Left colon (tissue), 2 donors: Measurements from ENCODE around the gene KRT81. TPM values are rescaled to one million over a fixed set of nuclear protein-coding genes. Genes with fewer than 3 reads are reported as not detected.
"Not testable (repeated sequence)": the region's sequence is repeated elsewhere in the genome, so short reads cannot be mapped to it uniquely, and the experiment has no call there.

Experiments
- ATAC-seq: fragments of 200-7000 bp; cut with Tn5 transposase; one replicate; pipeline ENCODE4 v1.9.1; 2020; ENCODE audit warnings: mild to moderate bottlenecking, moderate library complexity
- DNase-seq, 2 donors: peaks; one replicate each; pipeline ENCODE4 v3.0.0-alpha.2; 2020
- intact Hi-C, 2 donors: fragments of 100-400 bp; cut with DNase I in 1 of 2; cut with micrococcal nuclease in 1 of 2; formaldehyde crosslinking; loops; one replicate each; pipeline versions ENCODE4 v1.11.2 to v1.14.0; 2022; cut with DNase I, micrococcal nuclease
- total RNA-seq, 2 donors: library from RNA; stranded (reverse); fragmentation: NEBNext Ultra II Directional; extraction: Animal tissue kit (Norgen Biotek cat#: 25700); gene quantifications; one replicate each; pipeline ENCODE4 v1.2.1, GENCODE V29; 2021
- donor health status: DM: no; HTN: no; CAD: no.
- donor health status: DM: yes; HTN: yes; CAD: no.

Gene KRT81
- total RNA-seq, 2 donors from 2014 or later: not detected

DNA sequence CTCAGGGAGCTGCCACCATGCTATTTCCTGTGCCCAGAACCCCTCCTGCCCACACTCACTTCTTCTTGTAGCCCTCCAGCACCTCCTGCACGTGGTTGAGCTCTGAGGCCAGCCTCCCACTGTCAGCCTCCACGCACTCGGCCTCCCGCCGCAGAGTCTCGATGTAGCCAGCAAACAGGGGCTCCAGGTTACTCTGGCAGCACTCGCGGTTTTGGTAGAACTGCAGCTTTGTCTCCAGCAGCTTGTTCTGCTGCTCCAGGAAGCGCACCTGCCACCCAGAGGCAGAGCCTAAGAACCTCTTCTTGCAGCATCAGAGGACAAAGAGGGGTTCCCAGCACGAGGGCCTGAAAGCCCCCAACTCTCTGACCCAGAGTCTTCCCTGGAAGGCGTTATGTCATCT lies 27.8 kb upstream of the KRT81 start:
- ATAC-seq (no peak), DNase-seq (no peak)
- intact Hi-C loops: no loop called here

DNA sequence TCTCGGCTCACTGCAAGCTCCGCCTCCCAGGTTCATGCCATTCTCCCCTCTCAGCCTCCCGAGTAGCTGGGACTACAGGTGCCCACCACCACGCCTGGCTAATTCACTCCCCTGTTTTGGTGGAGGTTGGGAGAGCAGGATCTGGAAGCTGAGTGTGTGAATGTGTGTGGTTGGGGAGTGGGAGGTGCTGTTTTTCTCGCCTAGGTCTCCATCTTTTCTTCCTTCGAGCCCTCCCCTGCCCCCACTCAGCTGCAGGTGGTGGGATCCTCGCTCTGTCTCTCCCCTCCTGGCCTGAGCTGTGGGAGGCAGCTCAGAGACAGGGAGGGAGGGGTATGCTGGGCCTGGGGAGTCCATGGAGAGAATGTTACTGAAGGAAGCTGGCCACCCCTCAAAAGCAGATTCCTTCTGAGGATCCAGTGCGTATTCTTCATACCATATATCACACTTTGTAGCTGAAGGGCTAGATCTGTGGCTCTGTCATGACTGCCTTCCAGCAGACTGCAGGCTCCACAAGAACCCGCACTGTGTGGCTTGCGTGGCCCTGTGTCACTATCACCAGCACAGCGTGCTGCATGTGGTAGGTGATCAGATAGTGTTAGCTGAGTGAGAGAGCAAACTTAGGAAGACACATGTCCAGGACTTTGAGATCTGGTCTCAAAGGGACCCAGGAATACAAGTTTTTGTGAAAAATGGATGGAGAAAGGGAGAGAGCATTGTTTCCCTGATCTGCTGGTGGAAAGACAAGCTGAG lies 27.1 kb upstream of the KRT81 start:
- DNase-seq (no peak), ATAC-seq (no peak)
- intact Hi-C loops: no loop called here

DNA sequence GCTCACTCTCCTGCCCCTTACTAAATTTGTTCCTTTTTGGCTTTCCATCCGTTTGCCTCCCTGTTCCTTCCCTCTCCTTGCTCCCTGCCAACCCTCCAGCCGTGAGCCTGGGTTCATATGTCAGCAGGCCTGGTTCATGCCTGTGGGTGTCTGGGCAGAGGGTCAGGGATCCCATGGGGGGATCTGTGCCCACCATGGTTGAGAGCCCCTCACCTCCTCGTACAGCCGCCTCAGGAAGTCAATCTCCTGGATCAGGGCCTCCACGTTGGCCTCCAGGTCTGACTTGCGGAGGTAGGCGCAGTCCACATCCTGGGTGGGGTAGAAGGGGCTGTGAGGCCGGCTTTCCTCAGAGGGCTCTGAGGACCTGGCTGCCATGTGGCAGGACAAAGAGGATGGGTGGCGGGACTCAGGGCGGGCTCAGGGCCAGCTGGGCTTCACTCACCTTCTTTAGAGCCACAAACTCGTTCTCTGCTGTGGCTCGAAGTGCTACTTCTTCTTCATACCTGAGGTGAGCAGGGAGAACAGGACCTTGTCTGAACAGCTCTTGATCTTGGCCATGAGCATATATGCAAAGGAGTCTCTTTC lies 26.2 kb upstream of the KRT81 start:
- intact Hi-C loops: no loop called here
- no peak for ATAC-seq
- DNase-seq: no peak

DNA sequence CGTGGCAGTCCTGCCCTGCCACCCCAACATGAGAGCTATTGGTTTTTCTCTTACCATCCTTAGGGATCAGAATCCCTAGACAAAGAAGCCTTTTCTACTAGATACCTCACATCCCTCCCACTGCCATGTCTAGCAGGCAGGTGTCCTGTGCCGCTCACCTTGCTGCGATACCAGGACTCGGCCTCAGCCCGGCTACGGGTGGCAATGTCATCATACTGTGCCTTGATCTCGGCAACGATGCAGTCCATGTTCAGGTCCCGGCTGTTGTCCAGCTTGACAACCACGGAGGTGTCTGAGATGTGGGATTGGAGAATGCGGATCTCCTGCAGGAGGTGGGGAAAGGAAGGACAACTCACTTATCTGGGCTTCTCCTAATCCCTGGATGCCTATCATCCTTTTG lies 25.4 kb upstream of the KRT81 start:
- intact Hi-C loops: no loop called here
- DNase-seq (no peak), ATAC-seq (no peak)

DNA sequence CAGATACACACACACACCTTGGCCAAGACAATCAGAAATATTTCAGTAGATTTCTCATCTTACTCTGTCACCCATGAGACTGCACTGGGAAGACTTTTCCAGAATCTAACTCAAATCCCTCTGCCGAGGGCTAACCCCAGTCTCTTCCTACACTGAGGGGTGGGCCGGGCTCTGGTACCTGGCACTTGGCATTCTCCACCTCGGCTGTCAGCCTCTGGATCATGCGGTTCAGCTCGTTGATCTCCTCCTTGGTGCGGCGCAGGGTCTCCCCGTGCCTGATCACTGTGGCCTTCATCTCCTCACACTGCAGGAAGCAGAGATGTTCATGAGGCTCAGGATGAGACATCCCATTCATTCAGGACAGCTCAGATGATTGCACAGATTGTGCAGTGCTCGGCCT lies 25.0 kb upstream of the KRT81 start:
- no peak for DNase-seq
- intact Hi-C loops: no loop called here
- ATAC-seq: no peak

DNA sequence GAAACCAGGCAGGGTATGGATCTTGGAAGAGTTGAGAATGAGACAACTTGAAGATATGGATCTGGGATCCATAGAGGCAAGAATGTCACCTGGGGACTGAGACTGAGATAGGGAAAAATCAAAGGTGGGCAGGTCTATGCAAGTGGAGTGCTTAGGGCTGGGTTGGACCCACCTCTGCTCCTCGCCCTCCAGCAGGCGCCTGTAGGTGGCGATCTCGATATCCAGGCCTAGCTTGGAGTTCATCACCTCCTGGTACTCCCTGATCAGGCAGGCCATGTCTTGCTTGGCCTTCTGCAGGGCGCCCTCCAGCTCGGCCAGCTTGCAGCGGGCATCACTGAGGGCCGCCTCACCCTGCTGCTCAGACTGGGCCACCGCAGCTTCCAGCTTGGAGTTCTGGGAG lies 24.4 kb upstream of the KRT81 start:
- peak in 1 of 2 donors; percentile 26 for DNase-seq
- intact Hi-C loops, ATAC-seq: not testable (repeated sequence)

DNA sequence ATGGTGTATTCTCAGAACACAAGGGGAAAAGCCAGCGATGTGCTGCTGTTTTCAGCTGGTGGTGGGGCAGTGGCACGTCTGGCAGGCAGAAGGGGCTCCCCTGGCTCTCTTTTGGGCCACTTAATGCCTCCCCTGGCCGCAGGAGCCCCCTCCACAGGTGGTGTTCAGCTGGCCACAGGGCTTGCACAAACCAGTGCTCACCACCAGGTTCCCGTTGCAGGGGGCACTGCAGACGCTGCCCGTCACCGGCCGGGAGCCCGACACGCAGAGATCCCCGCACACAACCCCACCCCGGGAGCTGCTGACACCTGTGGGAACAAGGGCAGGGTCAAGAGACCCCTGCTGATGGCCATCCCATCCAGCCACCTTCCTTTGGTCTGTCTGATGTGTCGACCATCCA lies 23.2 kb upstream of the KRT81 start:
- intact Hi-C loops: no loop called here
- ATAC-seq: no peak
- no peak for DNase-seq

DNA sequence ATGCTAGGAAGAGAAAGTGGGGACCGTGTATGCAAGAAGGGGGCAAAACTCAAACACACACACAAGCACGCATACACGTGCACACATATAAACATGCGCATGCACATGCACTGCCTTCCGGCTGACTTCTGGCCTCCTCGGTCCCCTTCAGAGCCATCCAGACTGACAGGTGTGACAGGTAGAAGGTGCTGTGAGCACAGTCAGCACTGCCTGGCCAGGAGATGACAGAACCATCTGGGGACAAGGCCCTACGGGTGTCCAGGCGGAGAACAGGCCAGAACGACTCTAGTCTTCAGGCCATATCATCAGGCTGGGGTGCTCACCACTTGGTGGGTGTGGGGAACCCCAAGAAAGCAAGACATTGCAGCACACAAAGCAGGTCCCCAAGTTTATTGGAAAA lies 22.6 kb upstream of the KRT81 start:
- ATAC-seq (no peak), DNase-seq (no peak)
- intact Hi-C loops: no loop called here

DNA sequence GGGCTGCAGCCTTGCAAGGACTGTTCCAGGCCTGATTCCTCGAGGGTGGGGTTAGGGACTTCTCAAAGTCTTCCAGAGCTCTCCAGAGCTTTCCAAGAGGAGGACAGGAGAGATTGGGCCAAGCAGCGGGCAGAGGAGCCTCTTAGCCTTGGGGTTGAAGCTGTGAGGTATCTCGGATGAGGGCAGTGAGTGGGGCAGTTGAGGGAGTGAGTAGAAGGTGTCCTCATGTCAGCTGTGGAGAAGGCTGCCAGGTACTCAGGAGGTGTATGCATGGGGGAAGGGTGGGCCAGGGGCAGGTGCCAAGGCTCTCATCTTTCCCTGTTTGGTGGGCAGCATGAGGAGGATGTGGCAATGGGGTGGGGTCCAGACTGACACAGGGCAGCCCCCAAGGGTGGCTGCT lies 22.1 kb upstream of the KRT81 start:
- intact Hi-C loops: no loop called here
- no peak for ATAC-seq
- DNase-seq: no peak

DNA sequence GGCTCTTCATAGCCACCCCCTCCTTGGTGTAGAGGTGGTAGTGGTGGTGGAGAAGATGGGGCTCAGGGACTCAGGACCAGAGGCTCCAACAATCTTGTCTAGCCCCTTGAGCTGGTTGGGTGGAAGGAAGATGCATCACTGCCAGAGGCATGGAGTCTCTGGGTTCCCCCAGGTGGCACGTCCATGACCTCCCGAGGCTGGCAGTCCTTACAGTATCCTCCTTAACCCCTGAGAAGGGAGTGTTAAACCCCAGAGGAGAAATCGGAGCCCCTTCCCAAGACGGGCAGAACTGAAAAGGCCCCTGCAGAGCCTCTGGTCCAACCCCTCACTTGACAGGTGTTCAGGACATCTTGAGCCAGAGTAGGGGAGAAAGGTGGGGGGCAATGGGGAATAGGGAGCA lies 20.8 kb upstream of the KRT81 start:
- DNase-seq (no peak), ATAC-seq (no peak)
- intact Hi-C loops: no loop called here

DNA sequence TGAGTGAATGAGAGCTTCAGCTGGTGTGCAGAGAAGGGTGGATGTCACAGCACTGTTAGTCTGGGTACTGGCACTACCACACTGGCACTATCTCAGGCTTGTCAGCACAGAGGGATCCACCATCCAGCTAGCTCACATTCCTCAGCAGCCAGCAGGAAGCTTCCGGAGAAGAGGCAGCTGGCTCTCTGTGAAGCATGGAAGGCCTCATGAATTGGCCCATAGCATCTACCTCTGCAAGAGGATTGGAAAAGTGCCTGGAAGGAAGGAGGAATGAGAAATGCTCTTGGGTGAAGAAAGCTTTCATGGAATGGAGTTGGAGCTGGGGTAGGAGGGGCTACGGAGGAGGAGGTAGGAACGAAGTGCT lies 19.9 kb upstream of the KRT81 start:
- intact Hi-C loops: no loop called here
- DNase-seq (no peak), ATAC-seq (no peak)

DNA sequence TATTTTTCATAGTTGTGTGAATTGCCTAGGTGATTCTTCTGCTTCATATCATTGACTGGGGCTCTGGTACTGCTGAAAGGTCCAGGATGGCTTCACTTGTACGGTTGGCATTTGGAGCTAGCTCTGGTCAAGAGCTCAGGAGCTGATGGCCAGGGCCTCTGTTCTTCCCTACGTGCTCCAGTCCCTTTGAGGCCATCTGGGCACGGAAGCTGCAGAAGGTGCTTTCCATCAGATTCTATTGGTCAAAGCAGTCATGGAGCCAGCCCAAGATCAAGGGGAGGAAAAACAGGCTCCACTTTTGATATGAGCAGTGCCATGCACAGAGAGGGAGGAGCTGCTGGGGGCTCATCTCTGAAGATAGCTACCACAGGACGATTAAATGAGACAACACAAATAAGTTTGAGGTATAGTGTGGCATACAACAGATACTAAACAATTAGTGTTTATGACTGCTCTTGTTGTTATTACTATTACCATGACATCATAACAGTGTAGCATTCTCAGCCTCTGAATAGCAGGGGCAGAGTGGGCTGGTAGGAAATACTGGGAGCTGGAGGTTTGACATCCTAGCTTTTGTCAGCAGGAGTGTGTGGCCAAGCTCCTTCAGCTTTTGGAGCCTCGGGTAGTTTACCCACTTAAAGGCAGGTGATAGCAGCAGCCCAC lies 19.4 kb upstream of the KRT81 start:
- no peak for ATAC-seq
- intact Hi-C loops: no loop called here
- no peak for DNase-seq

DNA sequence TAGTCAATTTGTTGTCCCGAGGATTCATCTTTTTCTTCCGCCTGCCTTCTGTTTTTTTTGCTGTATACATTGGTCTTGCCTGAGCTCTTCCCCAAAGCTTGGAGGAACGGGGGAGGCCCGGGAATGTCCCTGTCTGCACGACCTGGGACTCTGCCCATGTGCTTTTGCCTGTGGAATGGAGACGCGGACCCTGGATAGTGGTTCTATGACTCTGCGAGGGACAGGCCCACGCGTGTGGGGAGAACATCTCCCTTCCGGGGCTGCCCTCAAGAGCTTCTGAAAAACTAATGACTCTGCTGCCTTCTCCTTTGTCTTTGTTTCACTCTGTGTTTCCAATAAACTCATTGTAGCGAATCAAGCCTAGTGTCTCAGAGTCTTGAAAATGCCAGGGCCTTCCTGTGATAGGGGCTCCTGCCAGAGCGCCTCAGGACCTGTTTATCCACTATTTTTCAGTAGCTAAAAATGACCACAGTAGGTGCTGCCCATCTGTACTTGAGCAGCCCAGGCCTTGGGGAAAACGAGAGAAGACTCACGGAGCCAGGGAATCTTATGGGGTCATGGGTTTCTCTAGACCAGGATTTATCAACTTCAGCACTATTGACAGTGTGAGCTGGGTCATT lies 17.6 kb upstream of the KRT81 start:
- intact Hi-C loops: no loop called here

DNA sequence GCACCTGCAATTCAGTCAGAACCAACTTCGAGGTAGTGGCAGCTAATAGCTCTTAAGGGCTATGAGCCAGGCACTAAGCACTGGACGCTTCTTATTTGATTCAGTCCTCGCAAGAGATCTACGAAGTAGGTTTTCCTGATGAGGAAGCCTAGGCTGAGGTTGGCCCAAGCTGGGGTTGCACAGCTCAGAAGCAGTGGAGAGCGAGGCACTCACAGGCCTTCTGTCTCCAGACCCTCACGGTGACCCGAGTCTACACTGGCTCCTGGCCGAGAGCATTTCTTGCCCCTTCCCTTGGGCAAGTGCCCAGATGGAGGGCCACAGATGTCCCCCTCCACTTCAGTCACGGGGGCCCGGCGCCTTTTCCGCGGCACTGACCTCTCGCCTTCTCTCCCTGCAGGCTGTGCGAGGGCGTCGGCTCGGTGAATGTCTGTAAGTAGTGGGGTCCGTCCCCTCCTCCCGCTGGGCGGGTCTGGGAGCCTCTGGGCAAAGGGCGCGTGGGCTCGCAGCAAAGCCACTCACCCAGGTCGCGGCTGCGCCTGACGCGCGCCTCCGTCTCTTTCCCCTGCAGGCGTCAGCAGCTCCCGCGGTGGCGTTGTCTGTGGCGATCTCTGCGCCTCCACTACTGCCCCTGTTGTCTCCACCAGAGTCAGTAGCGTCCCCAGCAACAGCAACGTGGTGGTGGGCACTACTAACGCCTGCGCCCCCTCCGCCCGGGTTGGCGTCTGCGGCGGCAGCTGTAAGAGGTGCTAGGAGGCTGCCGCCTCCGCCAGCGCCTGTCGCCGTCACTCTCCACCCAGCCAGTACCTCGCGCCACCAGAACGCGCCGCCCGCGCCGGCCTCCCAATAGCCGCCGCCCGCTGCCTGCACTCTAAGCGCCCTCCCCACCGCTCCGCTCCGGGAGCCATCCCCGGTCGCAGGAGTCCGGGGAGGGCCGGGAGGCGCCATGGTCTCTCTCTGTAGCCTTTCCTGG lies 16.8 kb upstream of the KRT81 start:
- peak; percentile 94 for ATAC-seq
- DNase-seq: peak; percentile 38 to 62
- intact Hi-C loops: no loop called here

More for the DNA sequence above, 17.6 kb upstream of the KRT81 start:
- ATAC-seq (no peak), DNase-seq (no peak)

DNA sequence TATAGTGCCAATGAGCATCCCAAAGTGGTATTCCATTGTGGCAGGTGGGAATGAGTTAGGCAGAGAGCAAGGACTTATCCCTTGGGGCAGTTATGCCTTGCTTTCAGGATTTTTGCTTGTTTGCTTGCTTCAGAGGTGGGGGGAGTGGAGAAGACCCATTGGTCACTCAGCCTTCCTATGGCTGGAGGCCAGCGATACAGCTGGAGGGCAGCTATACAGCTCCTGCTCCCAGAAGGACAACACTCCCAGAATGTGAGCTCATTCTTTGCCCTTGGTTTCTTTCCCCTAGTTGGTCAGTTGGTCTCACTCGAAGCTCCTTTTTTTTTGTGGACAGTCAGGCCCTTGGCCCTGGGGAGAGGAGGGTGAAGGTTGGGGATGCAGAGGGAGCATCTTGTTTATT lies 15.4 kb upstream of the KRT81 start:
- no peak for DNase-seq
- no peak for ATAC-seq
- intact Hi-C loops: no loop called here

DNA sequence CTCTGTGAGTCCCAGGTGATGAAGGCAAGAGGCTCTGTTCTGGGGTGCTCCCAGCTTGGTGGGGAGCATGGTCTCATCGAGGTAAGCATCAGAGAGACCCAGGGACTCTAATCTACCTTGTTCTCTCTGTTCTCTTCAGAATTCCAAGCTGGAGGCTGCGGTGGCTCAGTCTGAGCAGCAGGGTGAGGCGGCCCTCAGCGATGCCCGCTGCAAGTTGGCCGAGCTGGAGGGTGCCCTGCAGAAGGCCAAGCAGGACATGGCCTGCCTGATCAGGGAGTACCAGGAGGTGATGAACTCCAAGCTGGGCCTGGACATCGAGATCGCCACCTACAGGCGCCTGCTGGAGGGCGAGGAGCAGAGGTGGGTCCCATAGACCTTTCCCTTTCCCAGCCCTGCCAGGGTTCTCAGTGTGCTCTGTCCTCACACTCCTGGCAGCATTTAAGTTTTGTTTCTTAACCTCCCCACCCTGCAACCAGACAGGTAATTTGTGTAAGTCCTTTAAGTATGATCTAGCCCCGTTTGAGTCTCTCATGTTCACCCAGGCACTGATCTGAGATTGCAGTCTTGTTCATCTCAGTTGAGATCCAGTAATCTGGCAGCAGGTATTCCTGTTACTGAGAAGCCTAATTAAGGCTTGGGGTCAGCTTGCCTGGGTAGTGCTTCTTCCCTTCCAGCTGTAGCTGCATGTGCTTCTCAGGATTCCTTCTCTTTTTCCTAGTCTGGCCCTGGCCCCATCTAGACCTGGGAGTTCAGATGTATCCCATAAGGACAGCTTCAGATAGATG lies 14.8 kb upstream of the KRT81 start:
- ATAC-seq (no peak), DNase-seq (no peak)
- intact Hi-C loops: no loop called here

DNA sequence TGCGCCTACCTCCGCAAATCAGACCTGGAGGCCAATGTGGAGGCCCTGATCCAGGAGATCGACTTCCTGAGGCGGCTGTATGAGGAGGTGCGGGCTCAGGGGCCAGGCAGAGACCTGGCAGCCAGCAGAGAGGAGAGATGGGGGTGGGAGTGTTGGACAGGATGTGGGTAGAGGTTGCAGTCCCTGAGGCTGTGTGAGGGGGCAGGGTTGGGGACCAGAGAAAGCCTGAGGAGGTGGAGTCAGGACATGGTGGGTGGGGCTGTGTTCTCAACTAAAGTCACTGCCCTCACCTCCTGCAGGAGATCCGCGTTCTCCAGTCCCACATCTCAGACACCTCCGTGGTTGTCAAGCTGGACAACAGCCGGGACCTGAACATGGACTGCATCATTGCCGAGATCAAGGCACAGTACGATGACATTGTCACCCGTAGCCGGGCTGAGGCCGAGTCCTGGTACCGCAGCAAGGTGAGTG lies 13.6 kb upstream of the KRT81 start:
- DNase-seq: peak in 1 of 2 donors; percentile 10
- ATAC-seq, intact Hi-C loops: not testable (repeated sequence)
